Measurements from ENCODE around the gene UBE2Z. TPM values are rescaled to one million over a fixed set of nuclear protein-coding genes. Genes with fewer than 3 reads are reported as not detected.

The UBE2Z gene
- total RNA-seq, 1 donor from 2014 or later, result 111 TPM

GRCh38 chr17:48952904-48953303 lies 44.7 kb downstream of the UBE2Z start:
- no peak for DNase-seq (ENCODE audit: extremely low read depth, low read depth, low spot score)

GRCh38 chr17:48954300-48954755 lies 46.1 kb downstream of the UBE2Z start:
- no peak for DNase-seq (ENCODE audit: extremely low read depth, low read depth, low spot score)

DNA sequence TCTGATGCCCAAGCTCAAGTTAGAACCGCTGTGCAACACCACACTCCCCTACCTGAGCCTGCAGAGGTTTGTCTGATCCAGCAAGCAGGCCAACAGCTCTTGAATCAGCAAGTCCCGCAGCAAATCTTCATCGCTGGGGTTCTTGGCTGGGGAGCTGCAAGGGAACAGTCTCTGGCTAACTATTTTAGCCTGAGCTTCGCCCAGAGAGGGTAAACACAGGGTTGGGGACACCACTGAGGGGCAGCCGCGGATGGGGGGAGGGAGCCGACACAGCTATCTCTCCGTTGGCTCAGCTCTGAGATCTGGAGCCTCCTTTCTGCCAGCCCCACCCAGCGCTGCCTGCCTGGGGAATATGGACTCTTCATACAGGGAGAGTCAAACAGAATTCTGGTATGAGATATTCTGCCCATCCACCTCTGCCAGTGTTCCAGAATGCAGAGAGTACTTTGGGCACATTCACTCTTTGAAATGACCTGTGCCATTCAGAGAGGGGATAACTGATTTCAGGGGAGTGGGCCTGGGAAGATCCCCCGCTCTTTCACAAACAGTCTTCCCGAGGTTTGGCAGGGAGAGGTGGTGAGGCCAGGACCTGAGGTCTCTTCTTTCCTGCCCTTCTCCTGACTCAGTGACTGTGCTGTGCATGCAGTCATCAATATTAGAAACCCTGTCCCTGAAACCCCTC lies 52.8 kb downstream of the UBE2Z start:
- DNase-seq (ENCODE audit: extremely low read depth, low read depth, low spot score), result no peak

DNA sequence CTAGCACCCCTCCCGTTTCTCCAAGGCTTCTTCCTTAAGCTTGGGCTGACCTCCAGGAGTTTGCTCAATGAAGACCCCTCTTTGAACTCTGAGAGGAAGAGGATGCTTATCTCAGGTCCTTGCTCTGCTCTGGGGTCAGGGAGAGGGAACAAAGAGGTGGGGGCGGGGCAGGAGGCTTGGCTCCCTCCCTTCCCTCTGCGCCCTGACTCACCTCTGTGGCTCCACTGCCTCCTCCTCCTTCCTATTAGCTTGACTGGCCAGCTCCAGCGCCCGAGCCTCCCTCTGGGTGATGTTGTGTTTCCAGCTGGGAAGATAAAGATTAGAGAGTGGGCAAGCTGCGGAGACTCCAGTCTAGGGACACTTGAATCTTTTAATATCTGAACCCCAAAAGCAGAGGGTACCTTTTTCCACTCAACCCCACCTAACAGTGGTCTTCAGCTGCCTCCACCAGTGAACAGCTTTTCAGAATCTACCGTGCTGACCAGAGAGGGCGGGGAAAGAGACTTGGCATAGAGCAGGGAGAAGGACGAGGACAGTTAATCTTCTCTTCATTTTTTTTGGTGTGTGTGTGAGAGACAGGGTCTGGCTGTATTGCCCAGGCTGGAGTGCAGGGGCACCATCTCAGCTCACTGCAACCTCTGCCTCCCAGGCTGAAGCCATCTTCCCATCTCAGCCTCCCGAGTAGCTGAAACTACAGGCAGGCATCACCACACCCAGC lies 53.5 kb downstream of the UBE2Z start:
- DNase-seq (ENCODE audit: extremely low read depth, low read depth, low spot score), result no peak

DNA sequence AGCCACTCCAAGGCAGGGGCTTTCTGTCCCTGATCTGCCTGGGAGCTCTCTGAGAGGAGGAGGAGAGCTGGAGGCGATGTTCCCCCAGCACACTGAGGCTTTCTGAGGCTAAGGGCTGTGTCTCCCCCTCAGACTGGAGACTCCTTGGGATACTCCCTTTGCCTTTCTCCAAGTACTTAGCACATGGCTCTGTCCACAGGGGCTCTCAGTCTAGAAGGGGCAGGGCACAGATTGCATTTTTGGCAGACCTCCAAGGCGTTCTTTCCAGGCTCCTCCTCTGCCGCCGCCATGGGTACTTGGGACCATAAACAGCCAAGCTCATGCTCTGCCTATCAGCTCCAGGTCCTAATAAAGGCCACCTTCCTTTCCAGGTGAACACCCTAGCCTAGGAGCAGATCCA lies 62.0 kb downstream of the UBE2Z start:
- DNase-seq (ENCODE audit: extremely low read depth, low read depth, low spot score), result no peak

- no peak for DNase-seq (ENCODE audit: extremely low read depth, low read depth, low spot score)
Observed at GRCh38 chr17:48970865-48971687, 62.9 kb downstream of the UBE2Z start.

DNA sequence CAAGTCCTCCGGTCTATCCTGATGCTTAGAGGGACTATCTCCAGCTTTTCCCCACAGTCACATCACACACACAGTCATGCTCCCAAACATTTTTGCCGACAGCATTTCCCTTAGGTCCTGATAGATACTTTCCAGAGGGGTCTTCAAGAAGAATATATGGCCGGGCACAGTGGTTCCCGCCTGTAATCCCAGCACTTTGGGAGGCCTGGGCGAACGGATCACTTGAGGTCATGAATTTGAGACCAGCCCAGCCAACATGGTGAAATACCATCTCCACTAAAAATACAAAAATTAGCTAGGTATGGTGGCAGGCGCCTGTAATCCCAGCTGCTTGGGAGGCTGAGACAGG lies 64.5 kb downstream of the UBE2Z start:
- no peak for DNase-seq (ENCODE audit: extremely low read depth, low read depth, low spot score)

DNA sequence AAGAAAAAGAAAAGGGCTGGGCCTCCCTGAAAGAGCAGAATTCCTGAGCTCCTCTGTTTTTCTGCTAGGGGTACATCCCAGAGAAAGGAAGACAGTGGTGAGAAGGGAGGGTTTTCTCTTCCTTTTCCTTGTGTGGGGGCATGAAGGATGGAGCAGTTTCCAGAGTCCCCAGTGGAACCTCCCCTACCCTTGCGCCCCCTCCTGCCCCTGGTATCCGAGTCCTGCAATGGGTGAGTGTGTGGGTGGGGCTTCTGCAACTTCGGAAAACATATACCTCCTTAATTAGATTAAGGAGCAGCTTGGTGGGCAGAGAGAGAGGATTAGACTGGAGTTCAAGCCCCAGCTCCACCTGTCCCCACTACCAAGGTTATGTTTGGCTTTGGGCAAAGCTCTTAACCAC lies 65.6 kb downstream of the UBE2Z start:
- DNase-seq (ENCODE audit: extremely low read depth, low read depth, low spot score), result no peak

Other genes starting within 250 kb of the UBE2Z start
- not detected in 2 replicates for gene PRAC1, start 185.9 kb upstream of the UBE2Z start, total RNA-seq
- gene PRAC2, start 185.2 kb upstream of the UBE2Z start, total RNA-seq, result not detected in 2 replicates
- not detected in 2 replicates for gene HOXB13, start 179.7 kb upstream of the UBE2Z start, total RNA-seq
- gene TTLL6, start 91.2 kb upstream of the UBE2Z start, total RNA-seq, result not detected in 2 replicates
- 44.4 and 55.5 TPM in 2 replicates for gene CALCOCO2, start 77.4 kb upstream of the UBE2Z start, total RNA-seq
- gene ATP5MC1, start 15.6 kb upstream of the UBE2Z start, total RNA-seq, result 81.3 and 127 TPM in 2 replicates
- gene SNF8, start 36.4 kb downstream of the UBE2Z start, total RNA-seq, result 95.3 and 138 TPM in 2 replicates
- not detected in 2 replicates for gene GIP, start 60.2 kb downstream of the UBE2Z start, total RNA-seq
- 15.6 and 21.9 TPM in 2 replicates for gene IGF2BP1, start 89.0 kb downstream of the UBE2Z start, total RNA-seq
- not detected in 2 replicates for gene B4GALNT2, start 224.4 kb downstream of the UBE2Z start, total RNA-seq